PFSK-1 (cell line): ENCODE data around the gene PRKAR1B.

Source experiments
- FOXP2 ChIP-seq: optimal IDR thresholded peaks from 2 replicates; pipeline ENCODE3; 2011; ENCODE audit warnings: borderline replicate concordance, control low read depth, inconsistent platforms; ENCODE audit not compliant: insufficient read depth; ENCODE audit errors: extremely low read length, extremely low read depth
- POLR2AphosphoS5 ChIP-seq: IDR thresholded peaks from 2 replicates; pipeline ENCODE4 v1.6.1; 2012; ENCODE audit warnings: low read depth, mild to moderate bottlenecking, control low read depth, low read length, moderate library complexity
- REST ChIP-seq, 2 experiments: IDR thresholded peaks; 2 replicates each; pipeline versions ENCODE4 v1.6.1 to v1.8.0; 2011 to 2012; ENCODE audit warnings: low read depth in 2 of 2, low read length in 2 of 2, control low read depth in 1 of 2, inconsistent platforms in 1 of 2, mild to moderate bottlenecking in 1 of 2, moderate library complexity in 1 of 2; ENCODE audit not compliant: insufficient read depth in 1 of 2
- SIN3A ChIP-seq: IDR thresholded peaks from 2 replicates; pipeline ENCODE4 v1.6.1; 2012; ENCODE audit warnings: mild to moderate bottlenecking, low read length, moderate library complexity, borderline replicate concordance; ENCODE audit not compliant: insufficient read depth
- TAF1 ChIP-seq: IDR thresholded peaks from 2 replicates; pipeline ENCODE4 v1.6.1; 2012; ENCODE audit warnings: low read length, control low read depth, borderline replicate concordance; ENCODE audit not compliant: insufficient read depth

Gene PRKAR1B

GRCh38 chr7:582931-583330 is 144.2 kb downstream of the PRKAR1B start:
- TF ChIP-seq SIN3A (no peak), FOXP2 (no peak), POLR2AphosphoS5 (no peak), TAF1 (no peak), REST (IDR thresholded peaks at IDR 0.05; ENCODE audit: insufficient read depth in 1 of 2, low read depth in 2 of 2, low read length in 2 of 2) (no peak)

GRCh38 chr7:582081-582835 is 144.8 kb downstream of the PRKAR1B start:
- no peak for TF ChIP-seq SIN3A
- no peak for TF ChIP-seq POLR2AphosphoS5
- no peak for TF ChIP-seq REST (IDR thresholded peaks at IDR 0.05; ENCODE audit: insufficient read depth in 1 of 2, low read depth in 2 of 2, low read length in 2 of 2)
- TF ChIP-seq FOXP2, result no peak
- no peak for TF ChIP-seq TAF1

- TF ChIP-seq REST (IDR thresholded peaks at IDR 0.05; ENCODE audit: insufficient read depth in 1 of 2, low read depth in 2 of 2, low read length in 2 of 2) (no peak), FOXP2 (no peak), TAF1 (no peak), POLR2AphosphoS5 (no peak), SIN3A (no peak)
Observed at GRCh38 chr7:578386-578785, 148.7 kb downstream of the PRKAR1B start.

- no peak for TF ChIP-seq FOXP2
- TF ChIP-seq POLR2AphosphoS5, result no peak
- TF ChIP-seq TAF1, result no peak
- no peak for TF ChIP-seq SIN3A
- no peak for TF ChIP-seq REST (IDR thresholded peaks at IDR 0.05; ENCODE audit: insufficient read depth in 1 of 2, low read depth in 2 of 2, low read length in 2 of 2)
Observed at GRCh38 chr7:577741-578370, 149.2 kb downstream of the PRKAR1B start.
